Measurements from ENCODE around the gene RTEL1. TPM values are rescaled to one million over a fixed set of nuclear protein-coding genes. Genes with fewer than 3 reads are reported as not detected.
"Not testable (repeated sequence)": the region's sequence is repeated elsewhere in the genome, so short reads cannot be mapped to it uniquely, and the experiment has no call there.

The RTEL1 gene
- total RNA-seq, 4 donors from 2014 or later = 14.1 to 87.4 (median 54.2) TPM

- no peak overlapping the region for H3K4me3 ChIP-seq (replicated peaks in 1 of 3)
- DNase-seq = peak; percentile 59 to 82
- peaks cover 46 to 52% of the 10 kb centered on the region in 2 donors for H3K4me1 ChIP-seq
- intact Hi-C loops (cut with DNase I) = no loop called here
- 54 to 63% methylated on average over 15 to 20 of the region's 20 CpGs for WGBS, 2 donors
- H3K9me3 ChIP-seq = no peaks in the 10 kb centered on the region
- no peaks in the 10 kb centered on the region for H3K27me3 ChIP-seq
- H3K36me3 ChIP-seq = no peaks in the 10 kb centered on the region
- TF ChIP-seq POLR2A (IDR thresholded peaks at IDR 0.05) (peak in 1 of 2 donors; percentile 22), CTCF (IDR thresholded peaks at IDR 0.05) (no peak)
- peak overlapping the region; percentile 93 to 99 (median 97) for H3K27ac ChIP-seq
These were observed 45.7 kb upstream of the RTEL1 start for GRCh38 chr20:63612276-63612931.

DNA sequence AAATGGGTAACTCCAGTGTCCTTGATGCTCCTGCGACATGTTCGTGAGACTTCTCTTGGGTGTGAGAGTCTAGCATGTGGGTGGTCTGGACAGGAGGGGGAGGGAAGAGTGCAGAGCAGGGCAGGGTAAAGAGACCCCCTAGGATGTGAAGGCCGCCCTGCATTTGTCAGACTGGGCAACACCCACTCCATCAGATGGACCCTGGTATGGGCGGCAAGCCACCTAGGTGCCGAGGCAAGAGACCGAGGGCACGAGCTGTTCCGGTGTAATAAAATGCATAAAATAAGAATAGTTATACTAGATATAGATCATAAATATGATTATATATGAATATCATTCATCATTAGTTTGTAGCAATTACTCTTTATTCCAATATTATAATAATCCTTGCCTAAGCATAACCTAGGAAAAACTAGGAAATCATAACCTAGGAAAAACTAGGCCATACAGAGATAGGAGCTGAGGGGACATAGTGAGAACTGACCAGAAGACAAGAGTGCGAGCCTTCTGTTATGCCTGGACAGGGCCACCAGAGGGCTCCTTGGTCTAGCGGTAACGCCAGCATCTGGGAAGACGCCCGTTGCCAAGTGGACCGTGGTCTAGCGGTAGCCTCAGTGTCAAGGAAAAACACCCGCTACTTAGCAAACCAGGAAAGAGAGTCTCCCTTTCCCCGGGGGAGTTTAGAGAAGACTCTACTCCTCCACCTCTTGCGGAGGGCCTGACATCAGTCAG is 44.1 kb upstream of the RTEL1 start:
- peak; percentile 62 to 68 for DNase-seq
- TF ChIP-seq CTCF (IDR thresholded peaks at IDR 0.05) = peak in 4 of 6 experiments; percentile 30 to 60 (median 44)
- H3K27me3 ChIP-seq; intact Hi-C loops (cut with DNase I); H3K36me3 ChIP-seq; H3K9me3 ChIP-seq; H3K4me3 ChIP-seq (replicated peaks in 1 of 3): not testable (repeated sequence)
- Histone ChIP-seq H3K4me1 (peaks cover 62 to 66% of the 10 kb centered on the region in 2 donors), H3K27ac (peak overlapping the region; percentile 93 to 99 (median 97))
- 65 to 80% methylated on average over 16 to 17 of the region's 18 CpGs for WGBS, 2 donors

- H3K36me3 ChIP-seq = no peaks in the 10 kb centered on the region
- TF ChIP-seq CTCF (IDR thresholded peaks at IDR 0.05) (no peak), POLR2A (IDR thresholded peaks at IDR 0.05) (peak in 1 of 2 donors; percentile 20)
- H3K27me3 ChIP-seq = no peaks in the 10 kb centered on the region
- WGBS, 2 donors = 74 to 77% methylated on average over 19 to 41 of the region's 41 CpGs
- peaks cover 66 to 70% of the 10 kb centered on the region in 2 donors for H3K4me1 ChIP-seq
- no peaks in the 10 kb centered on the region for H3K9me3 ChIP-seq
- peak; percentile 91 to 92 for DNase-seq
- intact Hi-C loops (cut with DNase I) = no loop called here
- H3K27ac ChIP-seq = peak overlapping the region; percentile 89 to 92 (median 89)
- H3K4me3 ChIP-seq (replicated peaks in 1 of 3) = no peak overlapping the region
These were observed 40.8 kb upstream of the RTEL1 start for GRCh38 chr20:63617092-63617875.

- Histone ChIP-seq H3K36me3 (no peaks in the 10 kb centered on the region), H3K27ac (peak overlapping the region; percentile 89 to 92 (median 89)), H3K9me3 (no peaks in the 10 kb centered on the region), H3K27me3 (no peaks in the 10 kb centered on the region), H3K4me3 (replicated peaks in 1 of 3) (no peak overlapping the region), H3K4me1 (peaks cover 64 to 71% of the 10 kb centered on the region in 2 donors)
- TF ChIP-seq POLR2A (IDR thresholded peaks at IDR 0.05) (no peak), CTCF (IDR thresholded peaks at IDR 0.05) (no peak)
- intact Hi-C loops (cut with DNase I) = no loop called here
- 87 to 98% methylated on average over 7 of the region's 8 CpGs for WGBS, 2 donors
- no peak for DNase-seq
These were observed 40.2 kb upstream of the RTEL1 start for GRCh38 chr20:63617876-63618265.
